SK-N-MC (cell line): Measurements from ENCODE around the gene PCBP3.

Source experiments
- DNase-seq: peaks from one replicate; pipeline ENCODE4 v3.0.0-alpha.2; 2011; ENCODE audit warnings: low read depth, low spot score
- H3K27ac ChIP-seq: fragments of 200-600 bp; sonication (generic); 2 replicates; pipeline ENCODE4 v1.5.1; 2016; ENCODE audit warnings: mixed run types
- H3K36me3 ChIP-seq: fragments of 200-600 bp; sonication (generic); 2 replicates; pipeline ENCODE4 v1.6.1; 2017; ENCODE audit warnings: antibody characterized with exemption, low read length, mixed read lengths; ENCODE audit not compliant: insufficient read depth
- H3K4me3 ChIP-seq: fragments of 200-600 bp; sonication (generic); 2 replicates; pipeline ENCODE4 v1.5.1; 2016
- H3K9ac ChIP-seq: fragments of 200-600 bp; sonication (generic); 2 replicates; pipeline ENCODE4 v1.8.0; 2017; ENCODE audit warnings: mixed run types, mixed read lengths; ENCODE audit not compliant: insufficient read length
- H3K9me3 ChIP-seq: fragments of 200-600 bp; sonication (generic); 2 replicates; pipeline ENCODE4 v1.6.1; 2017; ENCODE audit warnings: low read depth, mild to moderate bottlenecking, antibody characterized with exemption, low read length, moderate library complexity, mixed read lengths
- EZH2 ChIP-seq: fragments of 200-600 bp; sonication (generic); IDR thresholded peaks from one replicate; pipeline ENCODE4 v1.6.1; 2017; ENCODE audit warnings: antibody characterized with exemption
- FOXP2 ChIP-seq: optimal IDR thresholded peaks from 2 replicates; pipeline ENCODE3; 2011; ENCODE audit warnings: mild to moderate bottlenecking, moderate library complexity; ENCODE audit not compliant: insufficient read depth; ENCODE audit errors: extremely low read length, control extremely low read depth
- POLR2AphosphoS5 ChIP-seq: IDR thresholded peaks from 2 replicates; pipeline ENCODE4 v1.6.1; 2012; ENCODE audit warnings: mild to moderate bottlenecking, low read depth, low read length, borderline replicate concordance

The PCBP3 gene

GRCh38 chr21:45867041-45867666, 223.6 kb downstream of the PCBP3 start:
- no peak for DNase-seq
- TF ChIP-seq EZH2 (no peak), POLR2AphosphoS5 (no peak), FOXP2 (no peak)

GRCh38 chr21:45867671-45868081, 224.2 kb downstream of the PCBP3 start:
- Histone ChIP-seq H3K9ac (no peak overlapping the region), H3K4me3 (no peak overlapping the region), H3K27ac (no peak overlapping the region), H3K36me3 (no peaks in the 10 kb centered on the region), H3K9me3 (no peaks in the 10 kb centered on the region)
- TF ChIP-seq FOXP2 (no peak), POLR2AphosphoS5 (no peak), EZH2 (no peak)
- DNase-seq, result no peak

More at GRCh38 chr21:45867041-45867666, 223.6 kb downstream of the PCBP3 start:
- Histone ChIP-seq H3K36me3 (no peaks in the 10 kb centered on the region), H3K9ac (no peak overlapping the region), H3K27ac (no peak overlapping the region), H3K9me3 (no peaks in the 10 kb centered on the region), H3K4me3 (no peak overlapping the region)

GRCh38 chr21:45868086-45868485, 224.6 kb downstream of the PCBP3 start:
- Histone ChIP-seq H3K9me3 (no peaks in the 10 kb centered on the region), H3K36me3 (no peaks in the 10 kb centered on the region), H3K9ac (no peak overlapping the region), H3K27ac (no peak overlapping the region), H3K4me3 (no peak overlapping the region)
- no peak for DNase-seq
- TF ChIP-seq FOXP2 (no peak), POLR2AphosphoS5 (no peak), EZH2 (no peak)

GRCh38 chr21:45868488-45868887, 225.0 kb downstream of the PCBP3 start:
- Histone ChIP-seq H3K9ac (no peak overlapping the region), H3K36me3 (no peaks in the 10 kb centered on the region), H3K9me3 (no peaks in the 10 kb centered on the region), H3K4me3 (no peak overlapping the region), H3K27ac (no peak overlapping the region)
- no peak for DNase-seq
- TF ChIP-seq POLR2AphosphoS5 (no peak), FOXP2 (no peak), EZH2 (no peak)

GRCh38 chr21:45869121-45870007, 225.8 kb downstream of the PCBP3 start:
- TF ChIP-seq EZH2 (no peak), POLR2AphosphoS5 (no peak), FOXP2 (no peak)
- Histone ChIP-seq H3K36me3 (no peaks in the 10 kb centered on the region), H3K9me3 (no peaks in the 10 kb centered on the region), H3K9ac (no peak overlapping the region), H3K27ac (no peak overlapping the region), H3K4me3 (no peak overlapping the region)
- DNase-seq, result no peak

- H3K9me3 ChIP-seq, result no peaks in the 10 kb centered on the region
- TF ChIP-seq POLR2AphosphoS5 (no peak), EZH2 (no peak), FOXP2 (no peak)
- H3K27ac ChIP-seq, result no peak overlapping the region
These were observed 226.9 kb downstream of the PCBP3 start for GRCh38 chr21:45870421-45870820.

GRCh38 chr21:45870851-45871615, 227.5 kb downstream of the PCBP3 start:
- TF ChIP-seq EZH2, result no peak
- TF ChIP-seq FOXP2, result no peak
- TF ChIP-seq POLR2AphosphoS5, result no peak
- Histone ChIP-seq H3K27ac (no peak overlapping the region), H3K9me3 (no peaks in the 10 kb centered on the region), H3K4me3 (no peak overlapping the region), H3K9ac (no peak overlapping the region), H3K36me3 (no peaks in the 10 kb centered on the region)
- no peak for DNase-seq

More at GRCh38 chr21:45870421-45870820, 226.9 kb downstream of the PCBP3 start:
- H3K36me3 ChIP-seq, result no peaks in the 10 kb centered on the region
- DNase-seq, result no peak
- no peak overlapping the region for H3K4me3 ChIP-seq
- no peak overlapping the region for H3K9ac ChIP-seq

- Histone ChIP-seq H3K4me3 (no peak overlapping the region), H3K27ac (no peak overlapping the region), H3K9ac (no peak overlapping the region), H3K36me3 (no peaks in the 10 kb centered on the region), H3K9me3 (no peaks in the 10 kb centered on the region)
- TF ChIP-seq POLR2AphosphoS5 (no peak), FOXP2 (no peak), EZH2 (no peak)
- DNase-seq, result no peak
These were observed 228.2 kb downstream of the PCBP3 start for GRCh38 chr21:45871616-45872236.
